Measurements from ENCODE around the gene GTPBP10. TPM values are rescaled to one million over a fixed set of nuclear protein-coding genes. Genes with fewer than 3 reads are reported as not detected.
A peak's percentile ranks its signal among the peaks of the same experiment; 100 is the strongest.

Gene GTPBP10
- total and polyA plus RNA-seq, 9 of the 15 experiments (the other 6 are each of a cell fraction or from before 2014, with no cell fraction given) = 34.6 to 89.8 (median 76.4) TPM

DNA sequence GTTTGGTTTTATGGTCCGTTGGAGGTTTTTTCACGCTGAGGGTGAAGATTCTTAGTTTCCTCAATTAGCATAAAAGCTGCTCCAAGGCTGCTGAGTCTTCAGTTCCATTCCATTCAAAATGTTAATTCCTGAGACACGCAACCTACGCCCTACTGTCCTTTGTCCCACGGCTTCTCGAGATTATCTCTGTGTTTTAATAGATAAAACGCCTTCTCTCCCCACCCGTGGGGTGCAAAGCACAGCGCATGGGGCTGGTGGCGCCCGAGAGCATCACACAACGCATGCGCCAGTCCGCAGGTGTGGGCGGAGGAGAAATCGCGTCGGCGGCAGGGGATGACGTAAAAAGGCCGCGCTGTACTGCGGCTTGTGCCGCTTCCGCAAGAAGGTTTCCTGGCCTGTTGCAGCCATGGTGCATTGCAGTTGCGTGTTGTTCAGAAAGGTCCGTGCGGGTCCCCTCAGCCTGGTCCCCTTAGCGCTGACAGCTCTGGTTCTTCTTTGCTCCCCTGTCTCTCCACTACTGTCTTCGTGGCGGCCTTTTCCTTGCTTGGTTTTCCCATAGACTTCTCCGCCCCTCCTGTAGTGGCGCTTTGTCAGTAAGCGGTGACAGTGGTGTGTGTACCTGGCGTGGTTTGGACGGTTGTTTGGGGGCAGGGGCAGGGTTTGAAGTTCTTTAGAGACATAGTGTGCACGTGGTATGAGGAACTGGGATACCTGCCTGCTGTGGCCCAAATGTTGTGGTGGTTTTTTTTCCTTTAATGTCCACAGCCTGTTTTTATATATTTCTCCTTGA is at the start of gene GTPBP10 (continued):
- no peak for TF ChIP-seq BCLAF1 (IDR thresholded peaks at IDR 0.05; ENCODE audit: borderline replicate concordance in 1 of 2, control insufficient read depth in 1 of 2, low read depth in 2 of 2, low read length in 1 of 2)
- TF ChIP-seq, protein P1, sequence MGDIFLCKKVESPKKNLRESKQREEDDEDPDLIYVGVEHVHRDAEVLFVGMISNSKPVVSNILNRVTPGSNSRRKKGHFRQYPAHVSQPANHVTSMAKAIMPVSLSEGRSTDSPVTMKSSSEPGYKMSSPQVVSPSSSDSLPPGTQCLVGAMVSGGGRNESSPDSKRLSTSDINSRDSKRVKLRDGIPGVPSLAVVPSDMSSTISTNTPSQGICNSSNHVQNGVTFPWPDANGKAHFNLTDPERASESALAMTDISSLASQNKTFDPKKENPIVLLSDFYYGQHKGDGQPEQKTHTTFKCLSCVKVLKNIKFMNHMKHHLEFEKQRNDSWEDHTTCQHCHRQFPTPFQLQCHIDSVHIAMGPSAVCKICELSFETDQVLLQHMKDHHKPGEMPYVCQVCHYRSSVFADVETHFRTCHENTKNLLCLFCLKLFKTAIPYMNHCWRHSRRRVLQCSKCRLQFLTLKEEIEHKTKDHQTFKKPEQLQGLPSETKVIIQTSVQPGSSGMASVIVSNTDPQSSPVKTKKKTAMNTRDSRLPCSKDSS (IDR thresholded peaks at IDR 0.05; ENCODE audit: low read depth, partially characterized antibody) = no peak
- TF ChIP-seq FOXM1 (IDR thresholded peaks at IDR 0.05; ENCODE audit: low read depth) = peak; percentile 70; the same call in 1 of the 2 replicates
- no peak for TF ChIP-seq FOXM1 (CRISPR knock-in tag; IDR thresholded peaks at IDR 0.05; ENCODE audit: low read depth)
- TF ChIP-seq HNRNPUL1 (IDR thresholded peaks at IDR 0.05; ENCODE audit: low read length) = peak; percentile 70; the same call in 1 of the 2 replicates
- TF ChIP-seq TEAD1 (CRISPR knock-in tag; IDR thresholded peaks at IDR 0.05) = peak in 1 of 2 experiments; percentile 72; a peak in 2 of 4 replicates
- no peak for TF ChIP-seq TFE3 (CRISPR knock-in tag; IDR thresholded peaks at IDR 0.05)
- no peak for TF ChIP-seq STAT5A (IDR thresholded peaks at IDR 0.05; ENCODE audit: borderline replicate concordance, low read length)
- TF ChIP-seq DPF2 (IDR thresholded peaks at IDR 0.05) = peak; percentile 79
- peak; percentile 86 for TF ChIP-seq ZKSCAN1 (IDR thresholded peaks at IDR 0.05; ENCODE audit: low read depth, low read length)
- 0 out of 2 replicates have a peak, but pooled peaks have one; percentile 27 for TF ChIP-seq SMAD4 (CRISPR knock-in tag; conservative IDR thresholded peaks at IDR 0.05)
- TF ChIP-seq NRF1 (conservative IDR thresholded peaks at IDR 0.05 in 1 of 2, IDR thresholded peaks at IDR 0.05 in 1 of 2) = peak; percentile 97 to 98
- TF ChIP-seq DNMT1 (IDR thresholded peaks at IDR 0.05) = 0 out of 2 replicates have a peak, but pooled peaks have one; percentile 66
- peak; percentile 53; the same call in 1 of the 2 replicates for TF ChIP-seq GTF2E2 (tag; IDR thresholded peaks at IDR 0.05)
- TF ChIP-seq POLR2AphosphoS5 (IDR thresholded peaks at IDR 0.05; ENCODE audit: control insufficient read depth, insufficient read depth, low read depth, low read length) = peak; percentile 92
- TF ChIP-seq, protein P2, sequence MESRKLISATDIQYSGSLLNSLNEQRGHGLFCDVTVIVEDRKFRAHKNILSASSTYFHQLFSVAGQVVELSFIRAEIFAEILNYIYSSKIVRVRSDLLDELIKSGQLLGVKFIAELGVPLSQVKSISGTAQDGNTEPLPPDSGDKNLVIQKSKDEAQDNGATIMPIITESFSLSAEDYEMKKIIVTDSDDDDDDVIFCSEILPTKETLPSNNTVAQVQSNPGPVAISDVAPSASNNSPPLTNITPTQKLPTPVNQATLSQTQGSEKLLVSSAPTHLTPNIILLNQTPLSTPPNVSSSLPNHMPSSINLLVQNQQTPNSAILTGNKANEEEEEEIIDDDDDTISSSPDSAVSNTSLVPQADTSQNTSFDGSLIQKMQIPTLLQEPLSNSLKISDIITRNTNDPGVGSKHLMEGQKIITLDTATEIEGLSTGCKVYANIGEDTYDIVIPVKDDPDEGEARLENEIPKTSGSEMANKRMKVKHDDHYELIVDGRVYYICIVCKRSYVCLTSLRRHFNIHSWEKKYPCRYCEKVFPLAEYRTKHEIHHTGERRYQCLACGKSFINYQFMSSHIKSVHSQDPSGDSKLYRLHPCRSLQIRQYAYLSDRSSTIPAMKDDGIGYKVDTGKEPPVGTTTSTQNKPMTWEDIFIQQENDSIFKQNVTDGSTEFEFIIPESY (CRISPR knock-in tag; IDR thresholded peaks at IDR 0.05) = peak; percentile 63
- TF ChIP-seq PPARD (CRISPR knock-in tag; IDR thresholded peaks at IDR 0.05) = no peak
- TF ChIP-seq ZBTB17 (CRISPR knock-in tag; IDR thresholded peaks at IDR 0.05) = no peak
- no peak for TF ChIP-seq TAF15 (IDR thresholded peaks at IDR 0.05; ENCODE audit: low read depth, low read length)
